GM18870 (cell line): ENCODE results near the gene UCKL1.
"Not testable (repeated sequence)": the region's sequence is repeated elsewhere in the genome, so short reads cannot be mapped to it uniquely, and the experiment has no call there.

Experiments used
- ATAC-seq: cut with Tn5 transposase; IDR thresholded peaks from one replicate; pipeline ENCODE4 v1.9.1; 2021; ENCODE audit warnings: moderate library complexity; ENCODE audit not compliant: unreplicated experiment

The UCKL1 gene

DNA sequence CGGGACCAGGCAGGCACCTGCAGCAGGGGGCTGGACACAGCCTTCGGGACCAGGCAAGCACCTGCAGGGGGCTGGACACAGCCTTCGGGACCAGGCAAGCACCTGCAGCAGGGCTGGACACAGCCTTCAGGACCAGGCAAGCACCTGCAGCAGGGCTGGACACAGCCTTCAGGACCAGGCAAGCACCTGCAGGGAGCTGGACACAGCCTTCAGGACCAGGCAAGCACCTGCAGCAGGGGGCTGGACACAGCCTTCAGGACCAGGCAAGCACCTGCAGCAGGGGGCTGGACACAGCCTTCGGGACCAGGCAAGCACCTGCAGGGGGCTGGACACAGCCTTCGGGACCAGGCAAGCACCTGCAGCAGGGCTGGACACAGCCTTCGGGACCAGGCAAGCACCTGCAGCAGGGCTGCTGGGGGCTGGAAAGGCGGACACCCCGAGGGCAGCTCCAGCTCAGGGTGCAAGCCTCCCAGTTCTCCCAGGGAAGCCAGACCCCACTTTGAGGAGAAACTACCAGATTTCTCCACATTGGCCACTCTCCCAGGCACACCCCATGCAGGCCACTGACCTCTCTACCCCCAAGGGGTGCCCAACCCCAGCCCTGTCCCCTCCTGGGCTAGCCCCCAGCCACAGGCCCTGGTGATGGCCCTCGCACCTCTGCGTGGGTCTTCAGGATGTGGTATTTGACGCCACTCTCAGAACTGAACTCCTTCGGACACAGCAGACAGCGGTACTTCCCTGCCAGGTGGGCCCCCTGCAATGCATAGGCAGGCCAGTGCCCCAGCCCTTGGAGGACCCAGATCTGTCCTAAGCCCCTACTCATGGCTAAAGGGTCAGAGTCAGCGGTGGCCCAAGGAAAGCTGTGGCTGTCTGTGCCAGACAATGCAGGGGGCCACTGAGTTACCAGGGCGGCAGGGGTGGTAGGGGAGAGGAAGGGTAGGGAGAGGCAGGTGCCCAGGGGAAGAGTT lies 4.7 kb upstream of the UCKL1 start:
- not testable (repeated sequence) for ATAC-seq

DNA sequence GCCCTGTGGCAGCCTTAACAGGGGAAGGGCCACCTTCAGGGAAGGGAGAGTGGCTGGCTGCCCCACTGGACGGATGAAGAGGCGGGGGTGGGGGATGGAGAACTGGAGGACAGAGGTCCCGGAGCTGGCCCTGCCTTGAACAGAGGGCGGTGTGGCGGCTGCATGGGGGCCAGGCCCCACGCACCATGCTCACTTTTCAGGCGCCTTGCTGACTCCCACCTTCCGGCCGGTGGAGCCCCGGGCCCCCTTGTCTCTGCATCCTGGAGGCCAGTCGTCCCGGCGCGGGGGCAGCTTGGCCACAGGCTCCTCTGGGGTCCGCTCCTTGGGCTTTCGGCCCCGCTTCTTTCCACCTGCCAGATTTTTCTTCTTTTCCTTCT lies 3.5 kb upstream of the UCKL1 start:
- no peak for ATAC-seq

DNA sequence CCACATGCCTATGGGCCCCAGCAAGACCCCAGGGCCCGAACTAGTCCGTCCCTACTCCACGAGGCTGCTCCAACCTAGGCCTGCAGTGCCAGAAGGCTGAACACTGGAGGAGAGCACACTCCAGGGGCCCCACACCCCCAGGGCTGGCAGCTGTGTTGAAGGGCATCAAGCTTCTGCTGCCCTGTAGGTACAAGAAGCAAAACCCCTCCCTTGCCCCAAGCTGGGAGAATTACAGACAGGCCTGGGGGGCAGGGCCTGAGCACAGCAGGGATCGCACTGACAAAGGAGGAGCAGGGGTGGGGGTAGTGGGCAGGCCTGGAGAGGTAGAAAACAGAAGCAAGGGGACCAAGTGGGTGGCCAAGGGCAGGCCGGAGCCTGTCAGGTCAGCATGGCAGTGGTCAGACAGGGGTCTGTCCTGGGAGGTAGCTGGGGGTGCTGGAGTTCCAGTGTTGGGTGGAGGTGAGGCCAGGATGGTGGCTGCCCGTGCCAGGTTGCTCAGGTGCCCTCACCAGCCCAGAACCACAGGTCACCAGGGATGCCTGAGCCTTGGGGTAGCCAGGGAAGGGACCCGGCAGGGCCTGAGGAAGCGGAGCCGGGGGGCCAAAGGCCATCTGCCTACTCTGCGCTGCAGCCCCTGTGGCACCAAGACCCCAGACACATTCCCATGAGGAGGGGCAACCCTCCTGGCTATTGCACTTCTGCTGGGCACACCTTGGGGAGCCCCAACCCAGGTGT lies 2.9 kb upstream of the UCKL1 start:
- ATAC-seq = no peak

DNA sequence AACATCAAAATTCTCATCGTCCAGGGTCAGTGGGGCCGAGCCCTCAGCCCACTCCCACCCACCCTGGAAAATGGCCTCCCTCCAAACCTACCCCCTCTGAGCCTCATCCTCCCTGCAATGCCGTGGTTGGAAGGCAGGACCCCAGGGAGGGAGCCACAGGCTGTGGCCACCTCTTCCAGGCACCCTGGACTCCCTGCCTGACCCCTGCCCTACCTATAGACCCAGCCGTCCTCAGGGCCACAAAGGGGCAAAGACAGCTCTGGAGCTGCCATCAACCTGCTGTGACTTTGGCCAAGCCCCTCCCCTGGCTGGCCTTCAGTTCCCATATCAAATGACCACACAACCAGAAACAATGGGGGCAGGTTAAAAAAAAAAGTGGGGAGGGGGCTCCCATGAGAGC lies 2.3 kb upstream of the UCKL1 start:
- no peak for ATAC-seq

DNA sequence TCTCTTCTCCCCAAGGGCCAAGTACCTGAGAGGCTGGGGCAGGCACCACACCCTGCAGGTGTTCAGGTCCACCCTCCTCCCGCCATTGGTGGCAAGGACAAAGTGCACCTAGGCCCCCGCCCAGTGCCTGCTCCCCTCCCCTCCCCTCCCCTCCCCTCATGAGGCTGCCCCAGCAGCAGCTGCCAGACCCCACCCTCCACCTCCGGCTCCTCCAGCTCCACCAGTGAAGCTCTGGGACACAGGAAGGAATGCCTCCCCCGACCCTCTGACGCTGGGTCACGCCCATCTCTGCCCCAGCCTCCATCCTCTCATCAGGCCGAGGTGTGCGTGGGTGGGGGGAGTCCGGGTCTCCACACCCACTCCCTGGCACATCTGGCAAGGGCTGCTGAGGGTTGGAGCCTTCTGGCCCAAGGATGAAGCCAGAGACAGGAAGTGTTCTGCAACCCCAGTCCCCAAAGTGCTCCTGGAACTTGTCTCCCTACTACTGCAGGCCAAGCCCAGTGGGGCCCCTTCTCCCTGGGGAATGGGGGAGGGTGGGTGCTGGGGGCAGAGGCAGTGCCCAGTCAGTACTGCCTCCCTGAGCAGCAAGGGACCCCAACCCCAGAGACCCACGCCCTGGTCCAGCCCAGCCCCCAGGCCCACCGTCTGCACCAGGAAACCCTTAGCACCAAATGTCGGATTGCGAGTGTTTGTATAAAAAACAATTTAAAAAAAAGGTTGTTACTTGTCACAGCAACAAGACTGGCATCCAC lies 1.6 kb upstream of the UCKL1 start:
- no peak for ATAC-seq

DNA sequence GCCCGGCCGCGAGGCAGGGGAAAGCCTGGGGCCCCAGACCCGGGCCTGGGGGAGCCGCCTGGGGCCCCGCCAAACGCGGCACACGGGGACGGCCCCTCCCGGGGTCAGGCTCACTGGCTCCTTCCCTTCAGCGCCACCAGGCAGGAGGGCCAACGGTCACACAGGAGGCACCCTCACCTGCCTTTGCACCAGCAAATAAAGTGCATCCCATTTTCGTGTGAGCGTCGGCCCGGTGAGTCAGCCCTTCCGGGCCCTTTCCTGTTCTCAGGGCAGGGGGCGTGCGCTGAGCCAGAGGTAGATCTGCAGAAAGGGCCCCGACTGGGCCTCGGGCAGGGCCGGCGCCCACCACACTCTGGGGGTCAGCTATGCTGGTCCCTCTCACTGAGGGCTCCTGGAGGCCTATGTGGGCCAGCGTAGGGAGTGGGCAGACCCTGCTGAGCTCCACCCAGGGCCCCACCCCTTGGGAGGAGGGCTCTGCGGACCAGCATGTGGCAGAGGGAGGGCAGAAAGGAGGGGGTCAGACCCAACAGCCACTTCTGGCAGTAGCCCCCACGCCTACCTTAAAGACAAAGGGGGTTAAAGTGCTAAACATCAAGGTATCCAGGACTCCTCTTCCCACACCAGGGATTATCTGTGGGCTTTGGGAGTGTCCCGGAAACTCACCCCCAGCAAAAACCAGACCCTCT lies 931 bp upstream of the UCKL1 start:
- peak; percentile 6 for ATAC-seq

DNA sequence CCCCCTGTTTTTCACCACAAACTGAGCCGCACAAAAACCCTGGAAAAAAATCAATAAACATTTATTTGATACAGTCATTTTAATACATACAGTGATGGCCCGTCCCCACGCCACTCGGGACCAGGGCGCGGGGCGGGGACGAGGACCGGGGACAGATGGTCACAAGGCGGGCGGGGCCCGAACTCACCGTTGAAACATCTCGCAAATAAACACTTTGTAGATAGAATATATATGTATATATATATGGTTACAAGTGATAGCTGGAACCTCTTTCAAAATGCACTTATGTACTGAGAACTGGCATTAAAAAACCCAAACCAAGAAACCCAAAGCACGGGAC lies 418 bp upstream of the UCKL1 start:
- ATAC-seq = peak; percentile 24

DNA sequence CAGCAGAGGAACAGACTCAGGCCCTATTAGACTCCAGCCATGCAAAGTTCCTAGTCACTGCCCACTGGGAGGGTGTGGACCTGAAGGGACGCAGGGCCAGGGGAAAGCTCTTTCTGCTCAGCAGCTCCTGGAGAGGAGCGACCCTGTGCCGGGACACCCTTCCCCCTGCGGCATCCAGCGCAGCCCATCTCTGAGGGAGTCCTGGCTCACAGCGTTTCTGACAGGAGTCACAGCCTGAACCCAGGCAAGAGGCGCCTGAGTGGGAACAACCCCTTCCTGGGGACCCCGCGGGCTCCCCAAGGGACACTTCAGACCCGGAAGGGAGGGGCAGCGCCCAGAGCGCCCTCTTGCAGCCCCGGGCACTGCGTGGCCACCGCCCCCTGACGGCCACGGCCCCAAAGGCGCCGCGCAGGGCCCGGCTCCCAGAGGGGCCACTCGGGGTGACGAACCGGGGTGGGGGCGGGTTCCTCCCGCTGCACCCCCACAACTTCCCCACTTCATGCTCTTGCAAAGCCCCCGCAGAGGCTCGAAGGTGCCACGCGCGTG lies 862 bp downstream of the UCKL1 start:
- no peak for ATAC-seq

DNA sequence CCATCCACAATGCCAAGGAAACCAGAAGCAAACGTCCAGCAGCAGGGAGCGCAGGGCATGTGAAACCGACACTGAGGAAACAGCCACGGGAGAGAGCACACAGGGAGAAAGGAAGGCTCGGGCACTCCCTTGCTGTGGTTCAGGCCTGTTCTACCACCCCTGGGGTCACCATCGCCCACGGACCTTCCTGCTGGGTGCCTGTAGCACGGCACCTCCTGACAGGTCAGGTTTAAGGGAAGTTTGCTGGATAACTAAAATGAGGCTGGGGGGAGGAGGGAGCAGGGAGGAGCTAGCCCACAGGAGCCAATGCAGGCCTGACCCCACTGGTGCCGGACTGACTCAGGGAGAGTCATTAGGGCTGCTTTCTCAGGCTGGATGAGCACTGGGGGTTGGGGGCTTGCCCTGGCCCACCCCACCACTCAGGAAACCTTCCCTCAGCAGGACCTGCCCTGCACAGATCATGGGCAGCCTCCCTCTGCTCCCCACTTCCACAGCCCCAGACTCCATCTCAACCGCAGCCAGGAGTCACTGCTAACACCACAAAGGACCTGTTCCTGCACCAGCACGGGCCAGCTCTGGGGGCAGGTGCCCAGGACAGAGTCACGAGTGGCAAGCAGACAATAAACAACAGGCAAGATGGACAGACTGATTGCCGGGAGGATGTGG lies 2.3 kb downstream of the UCKL1 start:
- no peak for ATAC-seq

DNA sequence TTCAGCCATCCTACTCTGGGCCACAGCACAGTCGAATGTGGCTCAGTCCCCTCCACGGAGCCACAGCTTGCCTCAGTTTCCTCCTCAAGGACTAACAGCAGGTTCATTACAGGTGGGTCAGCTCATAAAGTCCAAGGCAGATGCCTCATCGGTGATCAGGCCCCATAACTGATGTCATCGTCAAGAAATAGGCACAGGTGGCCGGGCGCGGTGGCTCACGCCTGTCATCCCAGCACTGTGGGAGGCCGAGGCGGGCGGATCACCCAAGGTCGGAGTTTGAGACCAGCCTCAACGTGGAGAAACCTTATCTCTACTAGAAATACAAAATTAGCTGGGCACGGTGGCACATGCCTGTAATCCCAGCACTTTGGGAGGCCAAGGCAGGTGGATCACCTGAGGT lies 3.4 kb downstream of the UCKL1 start:
- no peak for ATAC-seq

DNA sequence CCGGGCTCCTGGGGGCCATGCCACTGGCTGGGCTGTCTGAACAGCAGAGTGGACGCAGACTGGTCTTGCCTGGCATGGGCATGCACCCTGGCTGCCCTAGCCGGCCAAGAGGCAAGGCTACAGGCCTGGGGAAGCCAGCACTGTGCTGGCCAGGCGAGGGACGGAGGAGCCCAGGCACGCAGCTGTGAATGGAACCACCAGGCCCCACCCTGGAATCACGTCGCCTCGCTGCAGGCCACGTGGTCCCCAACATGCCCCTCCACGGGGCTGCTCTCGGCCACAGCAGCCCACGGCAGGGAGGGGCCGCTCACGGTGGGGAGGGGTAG lies 4.0 kb downstream of the UCKL1 start:
- no peak for ATAC-seq

DNA sequence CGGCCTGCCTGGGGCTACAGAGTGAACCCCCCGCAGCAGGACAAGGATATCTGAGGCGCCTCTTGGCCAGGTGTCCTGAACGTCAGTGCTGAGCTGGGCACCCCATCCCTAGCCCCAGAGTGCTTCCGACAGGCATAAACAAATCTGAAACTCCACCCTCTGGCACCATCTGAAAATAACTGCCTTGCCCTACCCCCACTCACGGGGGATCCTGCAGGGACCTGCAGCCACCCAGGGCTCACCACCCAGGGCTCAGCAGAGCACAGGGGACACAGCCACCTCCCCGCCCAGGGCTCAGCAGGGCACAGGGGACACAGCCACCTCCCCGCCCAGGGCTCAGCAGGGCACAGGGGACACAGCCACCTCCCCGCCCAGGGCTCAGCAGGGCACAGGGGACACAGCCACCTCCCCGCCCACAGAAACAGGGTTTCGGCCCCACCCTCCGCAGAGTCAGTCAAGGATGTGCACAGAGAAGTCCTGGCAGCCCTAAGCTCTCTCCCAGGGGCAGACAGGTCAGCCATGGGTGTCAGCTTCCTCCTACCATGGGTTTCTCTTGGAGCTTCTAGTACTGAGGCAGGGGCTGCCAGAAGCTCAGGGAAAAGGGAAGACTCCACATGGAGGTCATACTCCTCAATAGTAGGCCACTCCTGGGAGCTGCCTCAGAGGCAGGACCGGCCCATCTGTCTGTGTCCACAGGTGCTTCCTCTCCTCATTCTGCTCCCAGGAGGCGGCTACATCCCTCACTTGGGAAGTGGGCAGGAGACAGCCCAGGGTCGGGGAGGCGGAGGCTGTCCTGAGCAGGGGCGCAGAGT lies 4.6 kb downstream of the UCKL1 start:
- no peak for ATAC-seq

DNA sequence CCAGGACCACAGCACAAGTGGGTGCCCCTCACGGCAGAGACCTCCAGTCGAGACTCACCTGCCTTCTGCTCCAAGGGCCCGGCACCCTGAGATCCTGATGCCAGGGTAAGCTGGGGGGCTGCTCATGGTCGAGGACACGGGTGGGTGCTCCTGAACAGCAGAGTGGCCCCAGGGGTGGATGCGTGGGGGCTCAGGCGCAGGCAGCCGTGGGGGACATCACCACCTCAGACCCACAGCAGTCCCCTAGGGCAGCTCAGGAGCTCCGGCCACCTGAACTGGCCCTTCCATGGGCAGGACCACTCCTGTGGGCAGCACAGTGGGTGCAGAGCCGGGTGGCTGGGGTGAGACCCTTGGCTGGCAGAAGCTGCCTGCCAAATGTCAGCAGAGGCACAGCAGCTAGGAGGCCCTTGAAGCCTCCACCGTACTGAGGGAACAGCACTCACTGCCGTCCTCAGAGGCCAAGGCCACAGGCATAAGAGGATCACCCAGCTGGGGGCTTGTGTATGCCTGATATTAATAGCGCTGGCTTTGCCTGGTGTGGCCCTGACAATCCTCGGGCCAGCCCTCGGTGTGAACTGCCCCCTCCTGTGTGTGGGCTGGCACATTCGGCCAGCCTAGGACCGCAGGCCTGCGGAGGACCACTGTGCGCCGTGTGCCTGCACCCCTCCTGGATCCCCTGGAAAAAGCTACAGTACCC lies 5.4 kb downstream of the UCKL1 start:
- ATAC-seq = no peak

DNA sequence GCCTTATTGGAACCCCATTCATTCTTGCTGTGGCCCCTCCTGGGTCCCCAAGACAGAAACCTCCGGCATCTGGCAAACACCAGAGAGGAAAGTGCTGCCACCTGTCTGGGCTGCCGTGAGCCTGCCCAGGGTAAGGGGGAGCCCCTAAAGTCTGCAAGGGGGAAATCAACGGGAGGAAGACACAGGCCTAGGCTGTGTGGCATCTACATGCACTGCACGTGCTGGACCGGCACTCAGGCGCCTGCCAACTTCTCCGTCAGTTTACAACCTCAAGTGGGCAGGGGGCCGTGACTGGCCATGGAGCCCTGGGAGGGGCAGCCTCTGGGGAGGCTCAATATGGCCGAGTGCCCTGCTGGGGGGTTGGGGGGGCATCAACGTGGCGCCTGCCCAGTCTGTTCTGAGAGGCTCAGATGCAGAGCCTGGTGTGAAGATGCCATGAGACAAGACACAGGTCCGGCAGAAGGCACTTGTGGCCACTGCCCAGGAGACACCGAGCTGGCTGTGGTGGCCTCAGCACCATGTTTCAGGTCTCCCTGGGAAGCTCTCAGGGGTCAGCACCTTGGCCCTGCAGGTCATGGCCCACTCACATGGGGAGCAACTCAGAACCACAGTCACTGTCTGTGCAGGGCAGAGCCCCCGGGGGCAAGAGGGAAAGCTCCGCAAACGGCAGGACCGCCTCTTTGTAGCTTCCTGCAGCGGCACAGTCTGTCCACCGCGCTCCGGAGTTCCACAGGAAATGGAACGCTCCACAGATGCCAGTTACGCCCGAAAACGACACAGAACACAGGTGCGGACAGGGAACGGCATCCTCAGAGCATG lies 8.4 kb downstream of the UCKL1 start:
- no peak for ATAC-seq

DNA sequence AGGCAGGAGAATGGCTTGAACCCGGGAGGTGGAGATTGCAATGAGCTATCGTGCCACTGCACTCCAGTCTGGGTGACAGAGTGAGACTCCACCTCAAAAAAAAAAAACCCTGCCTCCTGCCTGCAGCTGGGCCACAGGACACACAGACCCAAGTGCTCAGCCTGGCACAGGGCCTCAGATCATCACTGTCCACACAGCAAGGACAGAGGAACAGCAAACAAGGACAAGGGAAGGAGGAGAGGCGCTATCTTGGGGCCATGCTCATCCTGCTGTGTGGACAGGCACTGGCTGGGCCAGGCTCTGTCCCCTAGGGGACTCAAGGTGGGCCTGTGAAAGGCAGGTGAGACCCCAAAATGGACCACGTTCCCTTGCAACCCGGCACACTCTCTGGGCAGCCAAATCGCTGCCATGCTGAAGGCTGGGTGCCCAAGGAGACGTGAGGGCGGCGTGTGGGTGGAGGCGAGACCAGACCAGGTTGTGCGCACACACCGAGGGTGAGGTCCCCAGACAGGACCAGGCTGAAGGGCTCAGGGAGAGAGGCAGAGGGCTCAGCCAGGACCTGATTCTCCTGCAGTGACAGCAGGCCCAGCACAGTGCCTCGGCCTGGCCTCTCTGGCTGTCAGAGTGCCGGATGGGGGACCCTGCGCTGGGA lies 9.1 kb downstream of the UCKL1 start:
- no peak for ATAC-seq

DNA sequence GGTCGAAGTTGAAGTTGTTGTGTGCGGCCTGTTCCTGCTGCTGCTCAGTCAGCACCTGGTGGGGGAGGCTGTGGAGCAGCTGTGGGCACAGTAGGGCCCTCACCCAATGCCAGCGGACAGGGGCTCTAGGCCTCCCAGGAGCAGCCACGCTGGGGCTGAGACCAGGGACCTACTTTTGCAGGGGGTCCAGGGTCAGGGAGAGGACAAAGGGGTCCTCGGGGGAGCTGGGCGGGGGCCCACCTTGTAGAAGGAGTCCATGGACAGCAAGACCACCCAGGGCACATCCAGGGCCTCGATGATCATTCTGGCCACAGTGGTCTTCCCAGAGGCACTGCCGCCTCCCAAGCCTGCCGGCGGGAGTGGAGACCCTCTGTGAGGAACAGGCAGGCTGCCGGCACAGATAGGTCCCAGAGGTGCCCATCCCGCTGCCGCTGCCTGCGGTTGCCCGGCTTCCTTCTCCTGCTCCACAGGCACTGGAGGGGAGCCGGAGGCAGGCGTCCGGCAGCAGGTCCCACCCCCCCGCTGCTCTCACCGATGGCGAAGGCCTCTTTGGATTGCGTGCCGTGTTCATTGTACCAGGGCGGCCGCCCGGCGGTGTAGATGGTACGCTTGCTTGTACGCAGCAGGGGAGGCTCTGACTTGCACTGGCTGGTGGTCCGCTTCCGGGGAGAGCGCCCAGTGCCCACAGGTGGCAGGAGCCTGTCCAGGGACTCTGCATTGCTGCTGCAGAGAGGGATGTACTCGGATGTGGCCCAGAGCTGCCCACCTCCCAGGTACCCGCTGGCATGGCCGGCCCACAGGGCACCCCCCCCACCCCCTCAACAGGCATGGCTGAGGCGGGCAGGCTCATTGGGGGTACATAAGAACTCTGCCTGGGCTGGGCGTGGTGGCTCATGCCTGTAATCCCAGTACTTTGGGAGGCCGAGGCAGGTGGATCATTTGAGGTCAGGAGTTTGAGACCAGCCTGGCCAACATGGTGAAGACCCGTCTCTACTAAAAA lies 10.0 kb downstream of the UCKL1 start:
- ATAC-seq = no peak
